Inferior parietal cortex (tissue), 1 donor: ENCODE data around the gene IYD.
A peak's percentile ranks its signal among the peaks of the same experiment; 100 is the strongest.

ENCODE experiments used
- DNase-seq: peaks from one replicate; pipeline ENCODE4 v3.0.0-alpha.2; 2016; ENCODE audit errors: extremely low spot score

IYD gene, protein sequence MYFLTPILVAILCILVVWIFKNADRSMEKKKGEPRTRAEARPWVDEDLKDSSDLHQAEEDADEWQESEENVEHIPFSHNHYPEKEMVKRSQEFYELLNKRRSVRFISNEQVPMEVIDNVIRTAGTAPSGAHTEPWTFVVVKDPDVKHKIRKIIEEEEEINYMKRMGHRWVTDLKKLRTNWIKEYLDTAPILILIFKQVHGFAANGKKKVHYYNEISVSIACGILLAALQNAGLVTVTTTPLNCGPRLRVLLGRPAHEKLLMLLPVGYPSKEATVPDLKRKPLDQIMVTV

DNA sequence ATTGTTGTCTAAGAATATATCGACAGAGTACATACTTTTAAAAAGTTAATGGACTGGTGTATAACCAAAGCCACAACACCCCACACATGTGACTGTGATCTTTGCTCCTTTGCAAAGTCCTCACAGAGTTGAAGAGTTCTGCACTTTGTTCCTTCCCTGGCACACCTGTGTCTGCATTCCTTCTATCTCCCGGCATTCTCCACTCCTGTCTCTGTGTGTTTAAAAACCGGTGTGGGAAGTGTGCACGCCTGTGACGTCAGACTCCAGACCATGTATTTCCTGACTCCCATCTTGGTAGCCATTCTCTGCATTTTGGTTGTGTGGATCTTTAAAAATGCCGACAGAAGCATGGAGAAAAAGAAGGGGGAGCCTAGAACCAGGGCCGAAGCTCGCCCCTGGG, at the start of gene IYD:
IYD (plus strand) TSS at position 251 of the 400 bp plus-strand sequence; CDS start at position 271, 20 bp downstream.
- DNase-seq = no peak

DNA sequence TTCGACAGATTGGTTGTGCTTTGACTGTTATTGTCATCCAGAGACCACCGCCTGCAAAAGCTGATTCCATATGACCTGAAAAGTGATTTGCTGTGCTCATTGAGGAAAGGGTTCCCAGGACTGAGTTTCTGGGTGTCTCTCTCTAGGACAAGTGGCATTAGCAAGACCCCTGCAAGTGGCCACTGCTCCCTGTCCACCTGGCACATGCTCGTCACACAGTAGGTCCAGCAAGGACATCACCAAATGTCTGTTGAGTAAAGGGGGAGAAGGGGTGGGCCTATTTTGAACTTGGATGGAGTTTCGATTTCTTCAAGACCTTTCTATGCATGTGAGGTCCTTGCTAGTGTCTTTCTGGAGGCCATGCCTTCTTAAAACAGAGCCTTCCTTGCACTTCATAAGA, 48.9 kb upstream of the IYD start:
- no peak for DNase-seq

DNA sequence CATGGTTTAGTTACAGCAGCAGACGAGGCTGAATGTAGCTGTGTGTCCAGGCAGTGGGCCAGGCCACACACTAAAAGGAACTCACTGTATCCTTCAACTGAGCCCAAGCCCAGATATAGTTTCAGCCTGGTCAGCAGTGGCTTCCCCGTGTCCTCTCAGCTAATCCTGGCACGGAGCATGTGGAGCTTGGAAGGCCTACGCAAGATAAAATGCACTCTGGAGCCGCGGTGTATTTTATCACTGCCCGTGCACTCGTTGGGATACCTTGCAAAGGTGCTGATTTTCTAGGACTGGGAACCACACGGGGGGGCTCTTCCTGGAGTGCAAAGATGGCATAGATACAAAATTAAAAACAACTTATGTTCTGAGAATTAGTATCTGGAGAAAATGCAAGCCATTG, 48.4 kb upstream of the IYD start:
- DNase-seq = no peak

DNA sequence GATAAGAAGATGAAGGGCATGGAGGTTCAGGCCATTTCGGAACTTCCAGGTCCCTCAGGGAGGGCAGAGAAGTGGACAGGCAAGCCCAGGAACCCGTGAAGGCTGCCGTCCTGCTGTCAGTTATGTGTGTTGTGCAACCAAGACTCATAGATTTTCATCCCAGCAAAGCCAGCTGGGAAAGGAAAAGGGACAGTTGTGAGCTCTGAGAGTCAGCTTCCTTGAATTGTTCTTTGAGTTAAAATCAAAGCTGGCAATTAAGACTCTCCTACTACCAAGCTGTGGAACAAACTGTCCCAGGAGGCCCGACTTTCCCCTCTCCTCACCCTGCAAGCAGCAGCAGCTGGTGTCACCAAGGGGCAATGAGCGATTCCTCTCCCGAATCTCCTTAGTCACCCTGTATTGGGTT, 46.3 kb upstream of the IYD start:
- DNase-seq = no peak

DNA sequence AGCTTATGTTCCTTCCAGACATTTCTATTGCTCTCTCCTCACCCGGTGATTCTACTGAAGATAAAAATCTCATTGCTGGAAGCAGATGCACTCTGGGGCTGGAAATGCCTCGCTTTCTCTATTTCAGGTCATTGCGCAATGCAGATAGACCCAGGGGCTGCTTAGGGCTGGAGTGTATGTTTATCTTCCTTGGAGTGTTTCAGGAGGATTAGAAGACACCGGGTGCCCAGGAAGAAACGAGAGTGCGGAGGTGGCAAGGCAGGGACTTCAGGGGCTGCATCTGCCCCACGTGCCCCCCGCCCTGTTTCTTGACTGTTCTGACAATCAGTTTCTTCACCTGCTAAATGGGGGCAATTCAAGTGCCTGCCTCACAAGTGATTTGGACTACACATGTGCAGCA, 45.6 kb upstream of the IYD start:
- DNase-seq = no peak

DNA sequence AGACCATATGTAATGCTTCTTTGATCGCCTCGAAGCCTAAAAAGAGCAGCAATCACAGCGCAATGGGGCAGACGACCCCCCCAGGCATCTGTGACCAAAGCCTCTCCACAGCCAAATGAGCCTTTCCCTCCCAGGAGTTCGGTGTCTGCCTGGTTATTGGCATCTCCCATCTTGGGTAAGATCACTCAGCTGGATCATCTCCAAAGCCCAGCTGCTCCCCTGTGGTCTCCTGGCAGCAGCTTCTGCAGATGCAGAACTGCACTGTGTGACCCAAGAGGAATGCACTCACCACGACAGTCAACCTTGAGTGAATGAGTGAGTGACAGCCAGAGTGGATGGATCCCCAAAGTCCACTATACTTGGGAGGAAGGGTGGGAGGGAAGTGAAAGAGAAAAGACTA, 44.8 kb upstream of the IYD start:
- DNase-seq = no peak

DNA sequence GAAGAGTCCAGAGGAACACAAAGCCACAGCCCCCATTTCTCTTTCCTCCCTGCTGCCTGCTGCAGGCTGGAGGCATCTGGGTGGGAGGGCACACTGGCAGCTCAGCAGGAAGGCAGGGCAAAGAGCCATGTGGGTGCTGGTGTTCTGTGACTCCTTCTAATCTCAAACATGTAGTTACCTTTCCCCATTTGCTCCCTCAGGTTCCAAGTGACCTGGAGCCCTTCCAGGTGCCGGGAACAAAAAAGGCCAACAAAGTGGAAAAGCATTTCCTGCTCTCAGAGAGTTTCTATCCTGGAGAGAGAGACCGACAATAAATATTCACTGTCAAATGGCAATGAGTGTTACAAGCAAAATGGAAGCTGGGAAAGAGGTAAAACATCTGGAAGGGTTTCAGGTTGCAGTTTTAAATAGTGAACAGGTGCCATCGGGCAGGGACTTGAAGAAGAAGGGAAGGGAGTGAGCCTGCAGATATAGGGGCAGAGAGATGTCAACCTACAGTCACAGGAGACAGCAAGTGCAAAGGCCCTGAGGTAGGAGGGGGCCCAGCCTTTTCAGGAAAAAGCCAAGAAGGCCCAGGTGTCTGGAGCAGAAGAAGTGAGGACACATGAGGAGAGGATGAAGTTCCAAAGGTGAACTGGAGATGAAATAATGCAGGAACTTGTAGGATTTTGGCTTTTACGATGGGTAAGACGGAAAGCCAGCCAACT, 43.6 kb upstream of the IYD start:
- DNase-seq = no peak

DNA sequence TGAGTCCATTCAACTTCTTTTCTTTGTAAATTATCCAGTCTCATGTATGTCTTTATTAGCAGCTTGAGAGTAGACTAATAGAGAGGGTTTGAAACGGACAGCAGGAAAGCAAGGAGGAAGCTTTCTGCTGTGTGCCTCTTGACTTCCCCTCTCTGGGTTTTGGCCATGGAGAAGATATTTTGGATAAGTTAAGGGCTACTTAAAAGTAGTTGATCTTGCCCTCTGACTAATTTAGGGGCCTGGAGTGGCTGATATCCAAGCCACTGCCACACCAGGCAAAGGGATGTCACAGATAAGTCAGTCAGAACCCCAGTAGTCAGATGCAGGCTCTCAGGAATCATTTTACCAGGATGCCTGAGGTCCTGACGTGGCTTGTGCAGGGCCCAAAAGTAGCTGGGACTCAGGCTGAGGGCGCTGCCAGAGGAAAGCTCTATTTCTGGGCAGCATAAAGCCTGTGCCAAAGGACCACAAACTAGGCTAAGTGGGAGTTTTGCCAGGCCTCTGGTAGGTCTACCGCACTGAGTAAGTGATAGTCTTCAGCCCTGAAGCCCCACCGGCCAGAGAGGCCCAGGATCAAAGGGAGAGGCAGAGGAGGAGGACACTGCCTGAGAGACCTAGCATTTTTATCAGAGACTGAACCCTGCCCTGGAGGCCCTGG, 41.6 kb upstream of the IYD start:
- no peak for DNase-seq

DNA sequence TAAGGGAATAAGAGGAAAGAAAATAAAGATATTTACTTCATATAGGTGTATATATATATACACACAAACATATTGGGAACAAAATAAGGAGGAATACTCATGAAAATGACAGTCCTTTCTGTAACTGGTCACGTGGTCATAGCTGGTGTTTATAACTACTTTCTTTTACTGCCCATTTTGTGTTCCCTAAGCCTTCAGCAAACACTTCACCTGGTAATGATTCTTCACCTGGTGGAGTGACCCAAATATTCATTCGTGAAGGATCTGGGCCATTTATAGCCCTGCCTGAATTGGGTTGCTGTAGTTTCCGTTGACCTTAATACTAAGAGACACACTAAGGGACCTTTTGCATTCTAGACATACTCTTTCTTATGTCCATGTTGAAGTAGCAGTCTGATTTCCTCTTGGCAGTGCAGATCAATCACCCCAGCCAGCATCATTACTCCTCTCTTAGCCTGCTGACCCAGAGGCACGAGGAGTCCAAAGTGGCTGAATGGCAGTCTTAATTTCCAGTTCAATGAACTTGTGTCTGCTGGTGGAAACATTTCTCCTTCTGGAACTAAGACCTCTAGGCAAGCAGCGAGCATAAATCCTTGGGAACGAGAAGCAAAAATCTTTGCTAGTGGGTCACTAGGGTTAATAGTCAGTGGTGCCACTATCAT, 39.9 kb upstream of the IYD start:
- no peak for DNase-seq

DNA sequence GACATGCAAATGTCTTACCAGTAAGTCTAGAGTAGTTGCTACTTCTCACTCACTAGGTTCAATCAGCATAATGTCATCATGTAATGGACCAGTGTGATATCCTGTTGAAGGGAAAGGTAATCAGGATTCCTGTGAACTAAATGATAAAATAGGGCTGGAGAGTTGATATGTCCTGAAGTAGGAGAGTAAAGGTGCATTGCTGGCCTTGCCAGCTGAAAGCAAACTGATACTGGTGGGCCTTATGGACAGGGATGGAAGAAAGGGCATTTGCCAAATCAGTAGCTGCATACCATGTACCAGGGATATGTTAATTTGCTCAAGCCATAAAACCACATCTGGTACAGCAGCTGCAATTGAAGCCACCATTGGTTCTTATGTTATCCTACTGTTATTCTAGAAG, 37.5 kb upstream of the IYD start:
- DNase-seq = no peak

DNA sequence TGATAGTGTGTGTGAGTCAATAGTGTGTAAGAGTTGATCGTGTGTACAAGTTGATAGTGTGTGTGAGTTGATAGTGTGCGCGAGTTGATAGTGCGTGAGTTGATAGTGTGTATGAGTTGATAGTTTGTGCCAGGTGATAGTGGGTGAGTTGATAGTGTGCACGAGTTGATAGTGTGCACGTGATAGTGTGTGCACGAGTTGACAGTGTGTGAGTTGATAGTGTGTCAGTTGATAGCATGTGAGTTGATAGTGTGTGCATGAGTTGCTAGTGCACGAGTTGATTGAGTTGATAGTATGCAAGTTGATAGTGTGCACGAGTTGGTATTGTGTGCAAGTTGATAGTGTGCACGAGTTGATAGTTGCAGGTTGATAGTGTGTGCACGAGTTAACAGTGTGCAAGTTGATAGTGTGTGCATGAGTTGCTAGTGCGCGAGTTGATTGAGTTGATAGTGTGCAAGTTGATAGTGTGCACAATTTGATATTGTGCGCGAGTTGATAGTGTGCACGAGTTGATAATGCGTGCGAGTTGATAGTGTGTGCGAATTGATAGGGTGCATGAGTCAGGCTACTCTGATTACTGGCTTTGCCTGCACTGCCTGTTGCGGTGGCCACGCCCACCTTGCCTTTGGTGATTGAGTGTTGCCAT, 35.8 kb upstream of the IYD start:
- no peak for DNase-seq

DNA sequence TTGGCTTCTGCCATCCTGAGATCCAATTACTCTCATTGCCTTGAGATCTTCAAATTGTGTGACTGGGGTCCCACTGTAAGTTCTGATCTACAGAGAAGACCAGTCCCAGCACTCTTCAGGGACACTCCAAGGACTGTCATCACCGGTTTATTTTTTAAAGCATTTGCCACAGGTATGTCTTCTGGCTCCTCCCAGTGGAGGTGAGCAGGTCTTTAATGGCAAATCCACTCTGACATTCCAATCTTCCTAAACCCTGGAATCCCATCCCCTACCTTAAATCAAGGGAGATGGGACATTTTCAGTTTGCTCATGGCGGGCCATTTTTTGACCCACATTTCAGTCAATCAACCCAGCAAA, 35.2 kb upstream of the IYD start:
- no peak for DNase-seq

DNA sequence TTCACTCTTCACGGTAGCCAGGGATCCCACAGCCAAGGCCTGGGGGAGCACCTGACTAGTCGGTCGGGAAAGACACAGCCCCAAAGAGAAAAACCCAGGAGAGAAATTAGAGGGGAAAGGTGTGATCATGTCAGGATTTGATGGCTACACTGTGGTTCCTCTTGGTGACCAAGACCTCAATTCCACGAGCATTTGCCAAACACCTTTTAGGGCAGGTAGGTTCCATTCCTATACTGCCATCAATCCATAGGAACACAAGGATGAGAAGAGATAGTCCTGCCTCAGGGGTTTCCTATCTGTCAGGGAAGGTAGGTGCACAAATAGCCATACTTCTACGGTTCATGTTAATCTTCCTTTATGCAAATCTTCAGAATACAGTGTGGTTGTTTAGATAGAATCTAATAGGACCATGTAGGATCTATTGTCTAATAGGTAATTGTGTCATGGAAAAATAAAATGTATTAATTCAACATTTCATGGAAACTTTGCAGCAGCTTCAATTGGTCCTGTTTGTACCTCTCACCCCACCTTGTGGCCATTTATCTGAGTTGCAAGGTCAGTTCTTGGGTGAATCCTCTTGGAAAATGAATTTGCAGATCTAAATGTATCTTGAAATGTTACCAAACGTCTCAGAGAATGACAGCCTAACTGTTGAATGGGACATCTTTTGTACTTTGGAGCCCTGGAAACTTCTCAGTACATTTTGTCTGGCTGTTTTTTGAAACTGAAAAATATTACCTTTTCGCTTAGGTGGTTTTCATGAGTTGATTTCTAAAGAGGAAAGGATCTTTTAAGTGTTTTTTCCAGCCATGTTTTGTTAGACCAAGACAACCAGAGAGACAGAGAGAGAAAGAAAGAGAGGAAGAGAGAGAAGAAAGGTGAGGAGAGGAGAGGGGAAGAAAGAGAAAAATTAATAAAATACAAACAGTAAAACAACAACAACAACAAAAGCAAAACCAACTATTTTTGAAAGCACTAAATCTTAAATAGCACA, 33.7 kb upstream of the IYD start:
- peak; percentile 76 for DNase-seq

DNA sequence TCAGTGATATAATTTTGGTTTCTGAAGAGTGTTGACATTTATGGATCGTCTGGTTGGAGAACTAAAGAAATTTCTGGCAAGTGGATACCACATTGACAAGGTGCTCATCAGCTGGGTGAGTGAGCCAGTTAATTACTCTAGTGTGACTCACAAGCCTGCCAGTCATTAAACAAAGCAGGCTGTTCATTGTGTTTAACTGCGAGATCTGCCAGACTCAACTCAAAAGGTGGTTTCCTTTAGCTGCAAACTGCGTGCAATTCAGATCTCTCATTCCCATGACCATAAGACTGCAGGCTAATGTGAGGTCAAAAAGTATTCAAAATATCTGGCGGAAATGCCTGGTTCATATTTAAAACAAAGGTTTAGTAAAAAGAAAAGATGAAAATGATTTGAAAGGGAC, 32.5 kb upstream of the IYD start:
- DNase-seq = no peak

DNA sequence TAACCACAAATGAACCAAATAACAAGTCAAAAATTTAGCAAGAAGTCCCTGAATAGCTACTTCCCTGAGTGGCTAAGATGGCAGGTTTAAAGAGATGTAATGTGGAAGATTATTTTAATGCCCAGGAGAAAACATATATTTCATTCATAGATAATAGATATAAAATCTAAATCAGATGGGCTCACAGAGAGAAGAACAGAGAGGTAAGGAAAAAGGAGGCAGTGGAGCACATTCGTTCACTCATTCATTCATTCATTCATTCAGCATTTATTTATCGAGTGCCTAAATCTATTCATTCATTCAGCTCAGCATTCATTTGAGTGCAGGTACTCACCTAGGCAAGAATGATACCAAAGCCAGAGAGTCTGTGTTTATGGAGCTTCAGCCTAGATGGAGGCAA, 32.1 kb upstream of the IYD start:
- DNase-seq = no peak

DNA sequence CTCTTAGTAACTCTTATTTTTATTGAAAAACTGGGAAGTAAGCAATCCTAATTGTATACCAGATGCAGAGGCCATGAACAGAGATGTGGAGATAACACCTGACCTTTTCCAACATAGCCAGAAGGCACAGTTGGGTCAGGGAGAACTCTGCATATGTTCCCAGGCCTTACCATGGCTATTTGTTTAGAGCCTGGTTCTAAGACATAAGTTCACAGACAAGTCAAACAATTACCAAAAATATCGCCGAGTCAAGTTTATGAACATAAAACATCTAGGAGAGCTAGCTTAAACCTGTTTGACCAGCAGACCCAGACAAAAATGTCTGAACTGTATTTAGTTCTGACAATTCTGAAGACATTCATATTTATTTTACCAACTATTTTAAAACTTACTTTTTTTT, 26.7 kb upstream of the IYD start:
- DNase-seq = no peak

DNA sequence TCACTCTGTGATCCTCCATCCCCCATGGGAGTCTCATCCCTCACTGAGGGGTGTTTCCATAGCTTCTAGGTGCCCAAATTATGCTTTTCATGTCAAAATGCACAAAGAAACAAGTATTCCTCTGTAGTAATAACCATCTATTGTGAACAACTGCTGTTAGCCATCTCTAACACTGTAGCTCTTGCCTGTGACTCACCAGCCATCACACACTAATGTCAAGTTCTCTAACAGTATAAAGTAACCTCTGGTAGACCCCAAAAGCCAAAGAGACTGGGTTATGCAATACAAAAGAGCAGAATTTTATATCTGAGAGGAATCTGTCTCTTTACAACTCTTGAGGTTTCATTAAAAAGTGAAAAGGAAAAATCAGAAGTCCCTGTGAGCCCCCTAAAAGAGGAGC, 25.4 kb upstream of the IYD start:
- DNase-seq = no peak

DNA sequence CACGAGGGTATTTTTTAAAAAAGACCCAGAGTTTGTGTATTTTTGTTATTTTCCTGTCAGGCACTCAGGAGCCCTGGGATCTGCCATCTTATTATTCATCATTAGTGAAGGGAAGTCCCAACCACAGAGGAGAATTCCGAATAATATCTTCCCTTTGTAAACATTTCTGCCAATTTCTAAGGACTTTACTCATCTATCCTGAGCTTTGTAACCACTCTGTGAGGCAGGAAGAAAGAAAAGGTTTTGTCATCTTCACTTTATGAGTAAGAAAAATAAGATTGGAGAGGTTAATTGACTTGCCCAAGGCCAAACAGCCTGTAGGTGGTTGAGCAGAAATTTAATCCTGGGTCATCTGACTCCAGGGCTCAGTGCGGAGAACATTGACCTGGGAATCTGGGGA, 23.0 kb upstream of the IYD start:
- no peak for DNase-seq

DNA sequence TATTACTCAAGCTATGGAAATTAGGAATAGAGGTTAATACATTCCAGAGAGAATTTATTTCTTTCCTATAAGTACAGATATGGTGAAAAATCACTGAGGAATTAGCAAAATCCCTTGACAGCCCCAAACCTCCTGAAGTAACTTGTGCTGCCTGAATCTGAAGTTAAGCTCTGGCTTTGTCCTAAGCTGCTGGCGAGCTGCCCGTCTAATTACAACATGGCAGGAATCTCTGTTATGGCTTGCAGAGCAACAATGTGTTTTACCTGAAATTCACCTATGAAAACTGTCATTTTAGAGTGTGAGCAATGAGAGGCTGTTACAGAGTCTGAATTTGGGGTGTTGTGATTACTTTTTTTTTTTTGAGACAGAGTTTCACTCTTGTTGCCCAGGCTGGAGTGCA, 22.5 kb upstream of the IYD start:
- DNase-seq = no peak

DNA sequence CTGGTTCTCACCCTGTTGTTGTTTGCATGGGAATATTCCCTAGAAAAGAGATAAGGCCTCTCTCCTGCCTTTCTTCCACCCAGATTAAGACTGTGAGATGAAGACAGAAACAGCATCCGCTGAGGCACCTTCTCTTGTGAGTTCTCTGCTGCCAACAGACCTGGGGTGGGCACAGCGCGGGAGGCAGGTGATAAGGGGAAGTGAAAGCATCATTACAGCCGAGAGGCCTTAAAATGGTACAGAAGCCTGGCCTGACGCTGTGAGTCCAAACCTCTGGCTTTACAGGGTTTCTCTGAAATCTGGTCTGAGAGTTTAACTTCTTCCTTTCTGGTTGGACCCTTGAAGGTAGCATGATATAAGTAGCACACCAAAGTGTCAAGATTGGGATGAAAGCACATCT, 21.0 kb upstream of the IYD start:
- no peak for DNase-seq

DNA sequence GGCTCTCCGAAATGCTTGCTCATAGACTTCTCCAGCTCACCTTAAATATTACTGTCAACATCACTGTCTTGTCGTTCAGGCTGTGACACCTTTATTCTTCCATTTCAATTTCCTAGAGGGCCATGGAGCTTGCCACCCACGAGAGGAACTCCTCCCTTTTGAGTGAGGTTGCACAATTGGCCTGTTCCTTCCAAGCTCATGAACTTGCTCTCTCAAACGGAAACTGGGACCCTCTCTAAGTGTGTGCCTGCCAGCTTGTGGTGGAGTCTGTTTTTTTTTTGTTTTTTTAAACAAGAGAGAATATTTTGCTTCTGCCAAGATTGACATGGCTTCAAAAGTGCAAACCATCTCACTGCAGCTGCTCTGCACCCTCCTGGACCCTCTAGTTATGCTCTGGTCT, 19.3 kb upstream of the IYD start:
- DNase-seq = no peak
